Stimulated activated CD4-positive, alpha-beta T cell treated with anti-CD3 and anti-CD28 coated beads, Interleukin-2, amount 100 ng/mL, for 4 hours (primary cell): Measurements from ENCODE around the gene ACAD11.
"Not testable (repeated sequence)": the region's sequence is repeated elsewhere in the genome, so short reads cannot be mapped to it uniquely, and the experiment has no call there.

Source experiments
- DNase-seq: peaks from one replicate; pipeline ENCODE4 v3.0.0-alpha.2; 2020; ENCODE audit warnings: low read depth

The ACAD11 gene

DNA sequence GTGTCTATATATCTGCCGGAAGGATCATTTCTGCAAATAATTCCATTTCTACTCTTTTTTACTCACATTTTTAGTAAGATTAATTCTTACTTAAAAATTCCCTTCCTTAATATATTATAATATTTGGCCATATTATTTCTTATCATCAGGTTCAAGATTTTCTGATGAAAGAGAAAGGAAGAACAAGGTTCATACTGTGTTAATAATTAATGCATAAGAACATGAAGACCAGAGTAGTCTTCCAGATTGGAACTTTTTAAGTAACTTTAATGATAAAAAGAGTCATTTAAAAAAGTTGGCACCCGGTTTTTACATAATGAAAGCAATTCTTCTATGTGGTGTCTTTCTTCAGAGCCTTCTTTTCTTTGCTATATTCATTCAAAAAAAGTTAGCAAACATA is 61.9 kb downstream of the ACAD11 start:
- DNase-seq: no peak

DNA sequence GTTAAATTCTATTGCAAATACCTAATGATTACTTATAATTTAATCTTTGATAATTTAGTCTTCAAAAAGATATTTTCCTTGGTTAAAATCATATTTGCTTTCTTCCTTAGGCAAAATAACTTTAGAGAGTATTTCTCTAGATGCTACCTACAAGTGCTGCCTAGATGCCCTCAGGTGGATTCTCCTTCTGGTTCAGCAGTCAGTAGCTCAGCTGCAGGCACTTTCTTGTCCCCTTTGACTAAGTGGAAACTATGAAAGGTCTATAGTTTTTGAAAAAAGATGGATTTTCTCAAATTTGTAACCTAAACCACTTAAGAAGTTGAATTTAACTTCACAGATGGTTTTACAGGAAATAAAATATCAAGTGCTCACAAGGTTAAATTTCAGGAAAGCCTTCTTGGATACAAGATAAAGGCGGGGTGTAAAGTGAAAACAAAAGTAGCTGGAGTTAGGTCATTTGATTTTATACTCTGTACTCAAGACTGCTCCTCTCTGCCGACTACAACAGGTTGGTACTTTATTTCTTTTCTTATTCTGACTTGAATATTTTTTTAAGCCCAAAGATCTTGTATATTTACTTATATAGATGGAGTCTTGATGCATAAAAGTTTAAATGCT is 62.7 kb downstream of the ACAD11 start, which contains the start of gene ACKR4:
TSS of gene ACKR4 (plus strand) at position 455 of the 618 bp plus-strand sequence. CDS start 3,128 bp downstream, outside the sequence.
- DNase-seq: no peak

DNA sequence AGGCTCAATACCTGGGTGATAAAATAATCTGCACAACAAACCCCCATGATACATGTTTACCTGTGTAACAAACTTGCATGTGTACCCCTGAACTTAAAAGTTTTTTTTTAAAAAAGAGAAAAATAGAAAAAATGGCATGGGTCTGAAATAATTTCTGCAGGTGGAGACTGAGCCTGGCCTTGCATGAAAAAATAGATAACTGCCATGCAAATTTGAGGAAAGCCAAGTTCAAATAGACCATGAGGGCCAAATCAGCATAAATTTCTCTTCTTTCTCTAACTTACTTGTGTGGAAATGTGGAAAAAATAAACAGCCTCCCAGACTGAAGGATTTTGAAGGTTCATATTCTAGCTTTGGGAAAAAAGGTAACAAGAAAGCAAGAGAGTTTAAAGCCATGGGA is 63.3 kb downstream of the ACAD11 start:
- no peak for DNase-seq

GRCh38 chr3:132595014-132595413 is 64.6 kb downstream of the ACAD11 start:
- no peak for DNase-seq

GRCh38 chr3:132594498-132594897 is 65.1 kb downstream of the ACAD11 start:
- no peak for DNase-seq

- no peak for DNase-seq
Observed at GRCh38 chr3:132593947-132594323, 65.7 kb downstream of the ACAD11 start.

- DNase-seq: no peak
Observed at GRCh38 chr3:132593241-132593946, 66.2 kb downstream of the ACAD11 start.

DNA sequence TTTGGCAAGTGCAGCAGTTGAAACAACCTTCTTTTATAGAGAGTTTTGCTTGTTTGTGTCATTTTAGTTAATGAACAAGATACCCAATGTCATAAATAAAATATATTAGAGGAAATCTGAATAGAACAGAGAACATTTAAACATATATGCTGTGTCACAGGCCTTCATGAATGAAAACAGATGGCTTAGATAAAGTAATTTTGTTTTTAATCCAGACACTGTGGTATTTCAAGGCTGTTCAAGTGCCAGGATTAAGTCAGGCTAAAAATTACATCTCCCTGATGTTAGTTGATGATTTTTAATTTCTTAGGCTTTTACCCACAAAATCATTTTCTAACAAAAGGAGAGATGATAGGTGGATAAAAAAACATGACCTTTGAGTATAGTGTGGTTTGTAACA is 67.4 kb downstream of the ACAD11 start:
- no peak for DNase-seq

DNA sequence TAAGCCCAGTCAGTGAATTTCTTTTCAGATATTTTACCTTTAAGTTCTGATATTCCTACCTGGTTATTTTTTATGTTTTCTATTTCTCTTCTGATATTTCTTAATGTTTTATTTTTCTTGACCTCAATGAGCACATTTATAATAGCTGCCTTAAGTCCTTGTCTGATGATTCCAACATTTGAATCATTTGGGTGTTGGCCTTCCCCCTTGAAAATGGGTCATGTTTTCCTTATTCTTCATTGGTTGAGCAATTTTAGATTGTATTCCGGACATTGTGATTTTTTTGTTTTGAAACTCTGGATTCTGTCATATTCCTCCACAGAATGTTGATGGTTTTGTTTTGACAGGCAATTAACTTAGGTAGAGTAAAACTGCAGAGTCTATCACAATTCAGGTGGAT is 72.2 kb downstream of the ACAD11 start:
- DNase-seq: no peak

GRCh38 chr3:132573797-132574211 is 85.8 kb downstream of the ACAD11 start:
- DNase-seq: no peak

GRCh38 chr3:132570016-132570415 is 89.6 kb downstream of the ACAD11 start:
- DNase-seq: no peak

DNA sequence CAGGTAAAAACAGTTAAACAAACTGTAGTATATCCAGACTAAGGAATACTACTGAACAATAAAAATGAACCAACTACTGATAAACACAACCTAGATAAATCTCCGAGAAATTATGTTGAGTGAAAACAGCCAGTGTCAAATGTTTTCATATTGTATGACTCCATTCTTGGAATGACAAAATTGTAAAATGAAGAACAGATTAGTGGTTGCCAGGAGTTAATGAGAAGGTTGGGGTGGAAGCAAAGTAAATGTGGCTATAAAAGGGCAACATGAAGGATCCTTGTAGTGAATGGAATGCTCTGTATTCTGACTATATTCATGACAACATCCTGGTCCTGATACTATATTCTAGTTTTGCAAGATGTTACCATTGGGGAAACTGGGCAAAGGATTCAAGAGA is 90.0 kb downstream of the ACAD11 start:
- DNase-seq: no peak

DNA sequence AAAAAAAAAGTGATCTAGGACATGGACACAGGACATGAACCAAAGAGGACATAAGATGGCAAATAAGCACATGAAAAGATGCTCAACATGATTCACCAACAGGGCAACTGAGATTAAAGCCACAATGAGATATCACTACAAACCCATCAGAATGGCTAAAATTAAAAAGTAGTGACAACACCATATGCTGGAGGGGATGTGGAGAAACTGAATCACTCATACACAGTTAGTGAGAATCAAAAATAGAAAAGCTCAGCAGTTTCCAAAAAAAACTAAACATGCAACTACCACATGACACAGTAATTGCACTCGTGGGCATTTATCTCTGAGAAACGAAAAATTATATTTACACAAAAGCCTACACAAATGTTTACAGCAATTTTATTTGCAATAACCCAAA is 90.5 kb downstream of the ACAD11 start:
- no peak for DNase-seq

GRCh38 chr3:132568422-132568821 is 91.2 kb downstream of the ACAD11 start:
- no peak for DNase-seq

DNA sequence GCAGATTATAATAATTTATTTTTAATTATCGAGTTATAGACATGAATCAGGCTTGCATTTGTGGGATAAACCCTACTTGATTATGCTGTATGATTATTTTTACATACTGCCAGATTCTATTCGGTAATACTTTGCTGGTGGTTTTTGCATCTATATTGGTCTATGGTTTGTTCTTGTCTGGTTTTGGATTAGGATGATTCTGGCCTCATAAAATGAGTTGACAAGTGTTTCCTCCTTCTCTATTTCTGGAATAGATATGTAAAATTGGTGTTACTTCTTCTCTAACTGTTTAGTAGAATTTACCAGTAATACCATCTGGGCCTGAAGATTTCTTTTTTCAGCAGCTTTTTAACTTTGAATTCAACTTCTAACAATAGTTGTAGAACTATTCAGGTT is 95.5 kb downstream of the ACAD11 start:
- DNase-seq: no peak

DNA sequence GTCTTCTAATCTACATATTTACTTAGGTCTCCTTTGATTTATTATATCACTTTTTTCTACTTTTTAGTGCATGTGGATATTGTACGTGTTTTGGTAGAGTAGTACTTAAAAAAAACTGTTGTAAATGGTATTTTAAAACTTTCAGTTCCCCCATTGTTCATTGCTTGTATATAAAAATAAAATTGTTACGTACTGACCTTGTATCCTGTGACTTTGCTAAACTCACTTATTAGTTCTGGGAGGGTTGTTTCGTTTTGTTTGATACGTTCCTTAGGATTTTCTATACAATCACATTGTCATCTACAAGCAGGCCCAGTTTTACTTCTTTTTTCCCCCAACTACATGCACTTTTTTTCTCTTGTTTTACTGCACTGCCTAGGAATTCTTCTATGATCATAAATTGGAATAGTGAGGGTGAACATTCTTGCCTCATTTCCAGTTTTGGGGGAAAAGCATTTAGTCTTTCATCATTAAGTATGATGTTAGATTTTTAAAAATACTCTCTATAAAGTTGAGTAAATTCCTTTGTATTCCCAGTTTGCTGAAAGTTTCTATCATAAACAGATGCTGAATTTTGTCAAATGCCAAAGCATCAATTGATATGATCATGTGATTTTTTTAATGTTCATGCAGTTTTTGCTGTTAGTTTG is 96.1 kb downstream of the ACAD11 start:
- DNase-seq: no peak

DNA sequence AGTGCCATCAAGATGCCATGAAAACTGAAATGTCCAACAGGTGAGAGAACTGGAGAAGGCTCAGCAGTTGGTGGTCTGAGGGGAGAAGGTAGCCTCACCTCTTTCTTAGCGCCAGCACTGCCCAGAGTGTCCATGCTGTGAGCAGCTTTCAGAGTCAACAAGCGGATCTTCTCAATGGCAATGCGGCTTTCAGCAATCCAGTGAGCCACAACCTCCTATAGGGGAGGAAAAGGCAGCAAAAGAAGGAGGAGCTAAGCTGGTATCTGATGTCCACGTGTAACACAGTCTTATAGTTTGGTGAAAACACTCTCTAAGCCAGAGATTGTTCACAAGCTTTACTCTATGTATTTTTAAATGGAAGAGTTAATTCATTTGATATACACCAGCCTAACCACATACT is 98.6 kb downstream of the ACAD11 start:
- no peak for DNase-seq

- no peak for DNase-seq
Observed at GRCh38 chr3:132556508-132557159, 103.0 kb downstream of the ACAD11 start.

GRCh38 chr3:132556036-132556386 is 103.6 kb downstream of the ACAD11 start:
- not testable (repeated sequence) for DNase-seq

- no peak for DNase-seq
Observed at GRCh38 chr3:132555306-132556035, 104.1 kb downstream of the ACAD11 start.

GRCh38 chr3:132554437-132554836 is 105.2 kb downstream of the ACAD11 start:
- DNase-seq: no peak

DNA sequence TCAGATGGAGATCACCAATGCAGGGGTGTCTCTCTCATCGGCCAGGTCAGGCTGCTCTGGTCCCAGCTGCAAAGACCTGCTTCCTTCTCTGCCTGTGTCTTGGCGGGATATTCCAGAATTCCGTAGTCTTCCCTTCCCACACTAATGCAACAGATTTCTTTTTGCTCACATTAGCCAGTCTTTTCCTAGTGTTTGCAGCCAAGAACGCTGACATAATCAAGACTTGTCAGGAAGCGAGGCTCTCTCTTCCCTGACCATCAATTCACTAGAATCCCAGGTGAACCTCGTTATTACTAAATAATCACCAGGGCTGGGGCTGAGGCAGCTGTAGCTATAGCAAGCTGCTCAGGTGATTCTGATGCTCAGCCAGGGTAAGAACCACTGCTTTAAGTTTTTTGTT is 105.8 kb downstream of the ACAD11 start:
- DNase-seq: no peak
